ENCODE measurements around the gene CDH11. TPM values are rescaled to one million over a fixed set of nuclear protein-coding genes. Genes with fewer than 3 reads are reported as not detected.

The CDH11 gene
- total and polyA plus RNA-seq, 2 of the 4 experiments (the other 2 are of a cell fraction) = 266 to 601 TPM

GRCh38 chr16:65059406-65059980, 62.4 kb downstream of the CDH11 start:
- BruUV-seq (replicated peaks) = no TSS peak
- CTCF ChIA-PET = interaction anchor here (0.9 kb wide), 1 partner anchor 18 kb away, joined by 3 read pairs; no protein-coding TSS in a partner anchor

More at GRCh38 chr16:65059406-65059980, 62.4 kb downstream of the CDH11 start:
- H3K27me3 ChIP-seq (ENCODE audit: control insufficient read depth, insufficient read depth, low read length) = no peaks in the 10 kb centered on the region
- H2BK20ac ChIP-seq (ENCODE audit: low read depth, low read length) = no peak overlapping the region
- dilution Hi-C loops (cut with HindIII; ENCODE audit: low sequenced_read_pairs, unreplicated experiment) (no loop called here), intact Hi-C loops (cut with micrococcal nuclease) (loop anchor here (1.0 kb wide), 1 partner anchor 11 kb away; no protein-coding TSS in a partner anchor), in situ Hi-C loops (cut with MboI; ENCODE audit: low sequenced_read_pairs) (no loop called here)
- no peak overlapping the region for H4K5ac ChIP-seq (ENCODE audit: low read depth, low read length)
- no peak overlapping the region for H4K91ac ChIP-seq (ENCODE audit: insufficient read depth, low read depth, low read length)
- no peak overlapping the region for H3K4me3 ChIP-seq (ENCODE audit: insufficient read depth, low read depth, low read length)
- H3K14ac ChIP-seq (replicated peaks; ENCODE audit: low read depth, low read length) = no peak overlapping the region
- H4K20me1 ChIP-seq (ENCODE audit: insufficient read depth, low read length) = peaks cover 73% of the 10 kb centered on the region
- WGBS, 2 experiments (ENCODE audit: extremely low coverage in 2 of 2, insufficient read length in 1 of 2) = 92% methylated on average over 5 of the region's 15 CpGs; no CpG with 5 or more reads in 1 of the 2 experiments
- no peak overlapping the region for H4K8ac ChIP-seq (ENCODE audit: low read depth in 2 of 2, low read length in 2 of 2)
- no peak overlapping the region for H2AK5ac ChIP-seq (ENCODE audit: low read depth, low read length)
- no peak overlapping the region for H3K27ac ChIP-seq (ENCODE audit: insufficient read depth, low read length)
- no peak overlapping the region for H2BK120ac ChIP-seq (ENCODE audit: low read depth, low read length)
- TF ChIP-seq BHLHE40 (IDR thresholded peaks at IDR 0.05; ENCODE audit: low read depth, low read length) = no peak
- no peak for TF ChIP-seq RAD21 (IDR thresholded peaks at IDR 0.05; ENCODE audit: low read length)
- TF ChIP-seq FOS (IDR thresholded peaks at IDR 0.05; ENCODE audit: low read depth, low read length) = no peak
- TF ChIP-seq NFE2L2 (IDR thresholded peaks at IDR 0.05; ENCODE audit: low read depth, low read length) = no peak
- TF ChIP-seq RCOR1 (IDR thresholded peaks at IDR 0.05; ENCODE audit: insufficient replicate concordance, low read length) = no peak
- TF ChIP-seq USF2 (IDR thresholded peaks at IDR 0.05; ENCODE audit: low read depth, low read length) = no peak
- TF ChIP-seq MXI1 (IDR thresholded peaks at IDR 0.05; ENCODE audit: borderline replicate concordance, low read depth, low read length) = no peak
- TF ChIP-seq ELK1 (IDR thresholded peaks at IDR 0.05; ENCODE audit: borderline replicate concordance, low read depth, low read length) = no peak
- TF ChIP-seq MAZ (IDR thresholded peaks at IDR 0.05; ENCODE audit: borderline replicate concordance, low read depth, low read length) = no peak
- DNase-seq (no peak), ATAC-seq (ENCODE audit: low read depth) (no peak)
- no peak overlapping the region for H2AFZ ChIP-seq (replicated peaks; ENCODE audit: low read length, poor library complexity)
- peaks cover 14% of the 10 kb centered on the region for H3K9me1 ChIP-seq (ENCODE audit: insufficient read depth, low read length)
- no peak overlapping the region for H3K9ac ChIP-seq (ENCODE audit: low read depth, low read length)
- peaks cover 12% of the 10 kb centered on the region; the same call in 1 of the 2 replicates for H3K36me3 ChIP-seq (ENCODE audit: control insufficient read depth, insufficient read depth, low read length)
- no peak overlapping the region for H3K4me2 ChIP-seq (ENCODE audit: low read depth, low read length)
- H3K79me1 ChIP-seq (ENCODE audit: low read depth in 1 of 2, low read length in 2 of 2) = peaks cover 47 to 90% of the 10 kb centered on the region in 2 experiments
- no peak overlapping the region for H2BK5ac ChIP-seq (ENCODE audit: low read depth, low read length, poor library complexity, severe bottlenecking)
- H3K23ac ChIP-seq (ENCODE audit: low read depth, low read length) = no peak overlapping the region
- no peak overlapping the region for H3K4ac ChIP-seq (ENCODE audit: low read depth, low read length)
- H2AK9ac ChIP-seq (replicated peaks; ENCODE audit: low read depth, low read length, poor library complexity) = no peak overlapping the region
- POLR2A ChIA-PET (ENCODE audit: unreplicated experiment) = interaction anchor here (0.6 kb wide), 1 partner anchor 21 kb away, joined by 3 read pairs; no protein-coding TSS in a partner anchor
- no peak overlapping the region for H3K18ac ChIP-seq (ENCODE audit: low read depth, low read length)
- H3K9me3 ChIP-seq (ENCODE audit: control insufficient read depth, insufficient read depth, low read length) = no peaks in the 10 kb centered on the region
- H3K4me1 ChIP-seq (ENCODE audit: control insufficient read depth, insufficient read depth, low read length) = peaks cover 18% of the 10 kb centered on the region
- H3K56ac ChIP-seq (ENCODE audit: extremely low read depth, insufficient read depth, low read length) = no peak overlapping the region
- H2BK15ac ChIP-seq (ENCODE audit: low read depth, low read length) = no peak overlapping the region
